ACC112 (cell line): ENCODE data around the gene IFNA21.
"Not testable (repeated sequence)": the region's sequence is repeated elsewhere in the genome, so short reads cannot be mapped to it uniquely, and the experiment has no call there.

Experiments used
- H2AFZ ChIP-seq: fragments of 200-600 bp; sonication (generic); one replicate; pipeline ENCODE4 v1.6.0; 2017; ENCODE audit warnings: antibody characterized with exemption, low read length; ENCODE audit not compliant: unreplicated experiment
- H3K27ac ChIP-seq: fragments of 200-600 bp; sonication (generic); 2 replicates; pipeline ENCODE4 v1.5.1; 2014; ENCODE audit warnings: low read depth, mild to moderate bottlenecking, antibody characterized with exemption, low read length, moderate library complexity
- H3K27me3 ChIP-seq: fragments of 200-600 bp; sonication (generic); 2 replicates; pipeline ENCODE4 v1.6.1; 2014; ENCODE audit warnings: mild to moderate bottlenecking, antibody characterized with exemption, low read length, moderate library complexity, mixed read lengths; ENCODE audit not compliant: insufficient read depth
- H3K36me3 ChIP-seq: fragments of 200-600 bp; sonication (generic); 2 replicates; pipeline ENCODE4 v1.6.1; 2016; ENCODE audit warnings: mild to moderate bottlenecking, antibody characterized with exemption, low read length, moderate library complexity, mixed read lengths; ENCODE audit not compliant: insufficient read depth
- H3K4me1 ChIP-seq: fragments of 200-600 bp; sonication (generic); one replicate; pipeline ENCODE4 v1.6.1; 2016; ENCODE audit warnings: low read length, mixed read lengths; ENCODE audit not compliant: insufficient read depth, unreplicated experiment, control insufficient read depth
- H3K4me3 ChIP-seq: fragments of 200-600 bp; sonication (generic); 2 replicates; pipeline ENCODE4 v1.5.1; 2014; ENCODE audit warnings: mild to moderate bottlenecking, low read depth, low read length
- H3K79me2 ChIP-seq: fragments of 200-600 bp; sonication (generic); one replicate; pipeline ENCODE4 v1.6.0; 2016; ENCODE audit warnings: low read length; ENCODE audit not compliant: control insufficient read depth, unreplicated experiment, insufficient read depth

Gene IFNA21

GRCh38 chr9:21141427-21141882 is 25.0 kb downstream of the IFNA21 start, which contains the start of gene IFNW1:
Gene IFNW1, minus strand, starts transcription at chr9:21141832. Its CDS starts 262 bp downstream, at chr9:21141570.
- no peak within 1 kb of the TSS for H2AFZ ChIP-seq
- no peaks in the 10 kb centered on the region for H3K79me2 ChIP-seq
- no peaks in the 10 kb centered on the region for H3K36me3 ChIP-seq
- H3K27ac ChIP-seq: no peak within 1 kb of the TSS
- H3K27me3 ChIP-seq: no peaks in the 10 kb centered on the region
- no peak within 1 kb of the TSS for H3K4me3 ChIP-seq
- H3K4me1 ChIP-seq: no peaks in the 10 kb centered on the region

DNA sequence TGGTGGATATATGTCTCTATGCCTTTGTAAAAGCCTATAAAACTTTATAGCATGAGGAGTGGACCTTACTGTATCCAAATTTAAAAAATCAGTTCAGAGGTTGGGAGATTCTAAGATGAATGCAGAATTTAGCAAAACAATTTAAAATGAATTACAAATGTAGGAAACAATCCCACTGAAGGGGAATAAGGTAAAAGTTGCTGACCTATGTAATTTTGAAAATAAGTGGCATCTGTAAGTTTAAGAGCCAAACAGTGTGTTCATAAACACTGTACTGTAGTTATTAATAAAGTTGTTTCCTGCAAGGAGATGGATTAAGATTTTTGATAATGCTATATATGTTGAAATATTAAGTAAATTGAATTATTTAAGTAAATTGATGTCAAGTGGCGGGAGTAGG is 29.4 kb downstream of the IFNA21 start:
- Histone ChIP-seq H3K4me1 (no peaks in the 10 kb centered on the region), H2AFZ (no peak overlapping the region), H3K27me3 (peaks cover 17% of the 10 kb centered on the region), H3K4me3 (no peak overlapping the region), H3K27ac (no peak overlapping the region), H3K79me2 (no peaks in the 10 kb centered on the region), H3K36me3 (no peaks in the 10 kb centered on the region)

DNA sequence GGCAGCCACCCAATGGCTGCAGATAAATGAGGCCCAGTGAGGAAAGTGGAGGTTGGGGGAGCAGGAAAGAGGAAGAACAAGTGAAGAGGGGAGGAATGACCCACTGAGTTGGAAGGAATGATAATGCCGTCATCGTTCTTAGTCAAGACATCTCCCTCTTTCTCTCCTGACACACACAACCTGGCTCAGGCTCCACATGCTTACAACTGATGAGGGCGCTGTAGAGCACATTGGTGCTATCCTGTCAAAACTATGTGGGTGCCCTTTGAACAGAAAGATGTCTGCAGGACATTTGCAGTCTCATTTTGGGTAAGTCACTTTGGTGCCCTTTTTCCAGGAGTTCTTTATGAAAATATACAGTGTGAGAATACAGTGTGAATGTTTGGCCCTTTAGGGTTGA is 30.7 kb downstream of the IFNA21 start:
- Histone ChIP-seq H3K79me2 (no peaks in the 10 kb centered on the region), H3K4me3 (no peak overlapping the region), H3K27me3 (peaks cover 29% of the 10 kb centered on the region), H3K4me1 (no peaks in the 10 kb centered on the region), H3K36me3 (no peaks in the 10 kb centered on the region), H3K27ac (no peak overlapping the region), H2AFZ (no peak overlapping the region)

DNA sequence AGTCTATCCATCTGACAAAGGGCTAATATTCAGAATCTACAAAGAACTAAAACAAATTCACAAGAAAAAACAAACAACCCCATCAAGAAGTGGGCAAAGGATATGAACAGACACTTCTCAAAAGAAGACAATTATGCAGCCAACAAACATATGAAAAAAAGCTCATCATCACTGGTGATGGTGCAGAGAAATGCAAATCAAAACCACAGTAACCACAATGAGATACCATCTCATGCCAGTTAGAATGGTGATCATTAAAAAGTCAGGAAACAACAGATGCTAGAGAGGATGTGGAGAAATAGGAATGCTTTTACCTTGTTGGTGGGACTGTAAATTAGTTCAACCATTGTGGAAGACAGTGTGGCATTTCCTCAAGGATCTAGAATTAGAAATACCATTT is 38.3 kb downstream of the IFNA21 start:
- not testable (repeated sequence) for H3K79me2 ChIP-seq, H3K36me3 ChIP-seq, H3K27ac ChIP-seq, H2AFZ ChIP-seq, H3K4me3 ChIP-seq, H3K4me1 ChIP-seq
- H3K27me3 ChIP-seq: peaks cover 32% of the 10 kb centered on the region

GRCh38 chr9:21121595-21122251 is 44.7 kb downstream of the IFNA21 start:
- Histone ChIP-seq H3K36me3 (no peaks in the 10 kb centered on the region), H3K4me1 (no peaks in the 10 kb centered on the region), H2AFZ (no peak overlapping the region), H3K79me2 (no peaks in the 10 kb centered on the region), H3K27me3 (peaks cover 13% of the 10 kb centered on the region), H3K4me3 (no peak overlapping the region), H3K27ac (no peak overlapping the region)

DNA sequence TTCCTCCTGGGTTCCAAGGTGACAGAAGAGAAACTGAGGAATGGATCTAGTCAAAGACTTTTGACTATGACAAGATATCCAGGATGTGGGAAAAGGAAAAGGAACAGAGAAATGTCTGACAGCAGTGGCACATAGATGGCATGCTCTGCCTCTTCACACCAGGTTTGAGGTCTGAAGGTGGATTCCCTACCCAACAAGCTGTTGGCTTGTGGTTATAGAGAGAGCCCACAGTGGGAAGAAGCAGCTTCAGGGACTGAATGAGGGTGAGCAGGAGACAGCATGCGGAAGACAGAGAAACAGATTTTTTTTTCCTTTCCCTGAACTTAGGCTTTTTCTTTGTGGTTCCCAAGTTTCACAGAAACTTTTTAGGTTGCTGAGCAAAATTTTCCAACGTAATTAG is 45.4 kb downstream of the IFNA21 start:
- Histone ChIP-seq H3K79me2 (no peaks in the 10 kb centered on the region), H3K36me3 (no peaks in the 10 kb centered on the region), H3K4me1 (no peaks in the 10 kb centered on the region), H3K27me3 (peaks cover 7% of the 10 kb centered on the region), H3K4me3 (no peak overlapping the region), H3K27ac (no peak overlapping the region), H2AFZ (no peak overlapping the region)

DNA sequence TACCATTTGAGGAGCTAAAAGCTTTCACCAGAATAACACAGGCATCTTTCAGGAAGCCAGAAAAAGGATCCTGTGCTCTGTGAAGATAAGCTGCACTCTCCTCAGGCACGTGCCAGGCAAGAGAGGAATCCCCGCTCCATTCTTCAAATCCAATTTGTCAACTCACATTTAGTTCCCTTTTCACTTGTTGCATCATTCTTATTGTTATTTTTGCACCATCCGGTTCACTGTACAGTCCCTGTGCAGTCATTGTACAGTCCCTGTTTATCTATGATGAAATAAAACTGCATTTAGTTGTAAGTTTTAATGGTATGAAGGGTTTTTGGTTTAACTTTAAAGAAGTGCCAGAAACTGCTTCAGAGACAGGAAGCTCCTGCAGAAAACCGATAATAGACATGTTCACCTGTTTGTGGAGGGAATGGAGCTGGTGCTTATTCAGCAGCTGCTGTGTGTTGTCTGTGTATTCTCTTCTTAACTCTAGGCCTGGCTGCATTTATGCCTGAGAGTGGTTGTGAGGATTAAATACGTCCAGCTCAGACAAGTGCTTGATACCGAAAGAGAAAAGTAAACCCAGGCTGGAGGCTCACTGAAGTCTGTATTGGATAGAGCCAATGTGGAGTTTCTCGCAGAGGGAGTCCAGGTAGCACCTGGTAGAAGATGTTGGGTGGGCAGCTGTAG is 47.2 kb downstream of the IFNA21 start:
- no peaks in the 10 kb centered on the region; the same call in 1 of the 2 replicates for H3K27me3 ChIP-seq
- no peak overlapping the region for H2AFZ ChIP-seq
- no peaks in the 10 kb centered on the region for H3K4me1 ChIP-seq
- H3K4me3 ChIP-seq: no peak overlapping the region
- H3K36me3 ChIP-seq: no peaks in the 10 kb centered on the region
- H3K79me2 ChIP-seq: no peaks in the 10 kb centered on the region
- H3K27ac ChIP-seq: no peak overlapping the region
